NCI-H187 treated with DMSO at 0.1 percent for 48 hours (cell line): ENCODE results near the gene EEFSEC.

Experiments
- DNase-seq: peaks from one replicate; lab custom pipeline; 2025; lab: John Stamatoyannopoulos, UW

Gene EEFSEC

GRCh38 chr3:128336337-128337156 lies 183.3 kb downstream of the EEFSEC start:
- no peak for DNase-seq

- DNase-seq: no peak
These were observed 184.0 kb downstream of the EEFSEC start for GRCh38 chr3:128337305-128337704.

- DNase-seq: no peak
These were observed 185.5 kb downstream of the EEFSEC start for GRCh38 chr3:128338536-128339330.

DNA sequence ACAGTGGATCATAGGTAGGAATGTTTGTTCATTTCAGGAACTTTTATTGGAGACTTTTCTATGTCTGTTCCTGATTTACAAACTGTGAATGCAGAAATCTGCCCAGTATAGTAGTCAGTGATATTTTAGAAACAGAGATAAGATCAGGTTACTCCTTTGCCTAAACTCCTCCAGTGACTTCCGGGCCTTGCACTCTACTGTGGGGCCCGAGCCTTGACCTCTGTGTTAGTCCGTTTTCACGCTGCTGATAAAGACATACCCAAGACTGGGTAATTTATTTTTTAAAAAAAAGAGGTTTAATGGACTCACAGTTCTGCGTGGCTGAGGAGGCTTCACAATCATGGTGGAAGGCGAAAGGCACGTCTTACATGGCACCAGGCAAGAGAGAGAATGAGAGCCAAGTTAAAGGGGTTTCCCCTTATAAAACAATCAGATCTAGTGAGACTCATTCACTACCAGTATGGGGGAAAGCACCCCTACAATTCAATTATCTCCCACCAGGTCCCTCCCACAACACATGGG lies 186.3 kb downstream of the EEFSEC start:
- DNase-seq: no peak

DNA sequence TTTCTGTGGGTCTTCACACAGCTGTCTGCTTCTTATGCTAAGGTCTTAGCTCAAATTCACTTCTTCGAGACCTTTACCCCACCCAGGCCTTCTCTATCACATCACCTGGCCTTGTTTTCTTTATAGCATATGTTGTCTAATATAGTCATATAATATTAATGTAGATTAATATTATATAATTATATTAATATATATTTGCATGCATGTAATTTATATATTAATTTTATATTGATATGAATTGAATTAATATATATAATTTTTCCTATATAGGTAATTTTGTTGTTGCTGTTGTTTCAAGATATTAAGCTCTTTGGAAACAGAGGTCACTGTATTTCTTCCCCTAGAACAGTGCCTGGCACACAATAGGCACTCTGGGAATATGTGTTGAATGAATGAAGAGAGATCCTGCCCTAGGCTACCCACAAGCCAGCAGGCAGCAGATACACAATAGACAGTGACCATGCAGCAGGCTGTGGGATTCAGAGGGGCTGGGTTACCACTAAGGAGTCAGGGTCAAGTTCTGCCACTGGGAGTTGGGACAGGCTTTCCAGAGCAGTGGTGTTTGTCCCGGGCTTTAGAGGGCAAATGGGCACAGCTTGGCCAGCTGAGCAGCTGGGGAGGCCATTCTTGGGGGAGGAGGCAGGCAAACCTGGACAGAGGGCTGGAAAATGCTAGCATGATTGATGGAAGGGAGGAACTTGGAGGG lies 187.1 kb downstream of the EEFSEC start:
- DNase-seq: no peak

- DNase-seq: no peak
These were observed 187.7 kb downstream of the EEFSEC start for GRCh38 chr3:128340904-128341555.

DNA sequence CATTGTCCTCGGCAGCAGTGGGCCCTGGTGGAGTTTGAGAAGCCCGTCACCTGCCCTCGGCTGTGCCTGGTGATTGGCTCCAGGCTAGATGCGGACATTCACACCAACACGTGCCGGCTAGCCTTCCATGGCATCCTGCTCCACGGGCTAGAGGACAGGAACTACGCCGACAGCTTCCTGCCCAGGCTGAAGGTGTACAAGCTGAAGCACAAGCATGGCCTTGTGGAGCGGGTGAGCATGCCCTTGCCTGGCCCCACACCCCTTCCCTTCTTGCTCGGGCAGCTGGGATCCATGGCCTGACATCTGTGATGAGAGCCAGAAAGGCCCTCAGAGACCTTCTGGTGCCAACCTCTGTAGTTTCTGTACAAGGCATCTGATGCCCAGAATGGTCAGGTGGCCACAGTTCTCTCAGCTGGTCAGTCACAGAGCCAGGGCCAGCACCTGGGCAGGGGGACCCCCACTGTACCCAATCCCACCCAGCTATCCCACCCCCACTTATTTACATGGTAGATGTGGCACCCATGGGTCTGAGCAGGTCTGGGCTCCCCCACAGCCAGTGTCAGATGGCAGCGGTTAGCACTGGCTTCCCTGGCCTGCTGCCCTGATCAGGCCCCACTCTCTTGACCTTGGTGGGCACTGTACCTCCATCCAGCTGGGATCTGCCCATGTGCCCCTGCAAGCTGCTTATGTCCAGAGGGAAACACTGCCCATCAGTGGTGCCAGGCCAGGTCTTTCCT lies 188.5 kb downstream of the EEFSEC start:
- no peak for DNase-seq

GRCh38 chr3:128342701-128343180 lies 189.5 kb downstream of the EEFSEC start:
- DNase-seq: no peak

DNA sequence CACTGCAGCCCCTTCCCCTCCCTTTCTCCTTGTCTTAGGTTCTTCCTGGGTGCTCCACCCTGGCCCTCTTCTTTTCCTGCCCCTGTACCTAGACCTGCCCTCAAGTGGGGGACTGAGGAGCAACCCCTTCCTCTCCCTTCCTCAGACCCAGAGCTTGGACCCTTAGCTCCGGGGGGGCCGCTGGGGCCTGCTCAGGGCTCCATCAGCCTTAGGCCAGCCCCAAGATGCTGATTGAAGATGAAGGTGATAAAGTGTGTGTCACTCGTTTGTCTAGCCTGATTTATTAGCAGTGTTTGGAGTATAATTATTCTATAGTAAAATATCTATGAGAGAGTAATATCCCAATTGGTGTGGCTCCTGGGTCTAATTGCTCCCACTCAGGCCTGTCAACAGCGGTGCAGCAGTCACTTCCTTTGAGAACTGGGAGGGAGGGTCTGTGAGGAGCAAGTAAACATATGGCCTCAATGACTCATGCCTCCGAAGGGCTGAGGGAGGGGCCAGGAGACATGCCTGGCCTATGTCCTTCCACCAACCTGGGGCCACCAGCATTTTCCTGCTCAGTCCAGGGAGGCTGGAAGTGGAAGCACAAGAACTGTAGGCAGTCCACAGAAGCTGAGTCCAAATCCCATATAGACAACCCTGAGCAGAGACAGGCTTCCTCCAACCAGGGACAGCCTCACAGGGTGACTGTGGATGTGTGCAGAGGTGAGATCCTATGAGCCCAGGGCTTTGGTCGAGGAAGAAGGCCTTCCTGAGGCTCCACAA lies 190.2 kb downstream of the EEFSEC start:
- no peak for DNase-seq

DNA sequence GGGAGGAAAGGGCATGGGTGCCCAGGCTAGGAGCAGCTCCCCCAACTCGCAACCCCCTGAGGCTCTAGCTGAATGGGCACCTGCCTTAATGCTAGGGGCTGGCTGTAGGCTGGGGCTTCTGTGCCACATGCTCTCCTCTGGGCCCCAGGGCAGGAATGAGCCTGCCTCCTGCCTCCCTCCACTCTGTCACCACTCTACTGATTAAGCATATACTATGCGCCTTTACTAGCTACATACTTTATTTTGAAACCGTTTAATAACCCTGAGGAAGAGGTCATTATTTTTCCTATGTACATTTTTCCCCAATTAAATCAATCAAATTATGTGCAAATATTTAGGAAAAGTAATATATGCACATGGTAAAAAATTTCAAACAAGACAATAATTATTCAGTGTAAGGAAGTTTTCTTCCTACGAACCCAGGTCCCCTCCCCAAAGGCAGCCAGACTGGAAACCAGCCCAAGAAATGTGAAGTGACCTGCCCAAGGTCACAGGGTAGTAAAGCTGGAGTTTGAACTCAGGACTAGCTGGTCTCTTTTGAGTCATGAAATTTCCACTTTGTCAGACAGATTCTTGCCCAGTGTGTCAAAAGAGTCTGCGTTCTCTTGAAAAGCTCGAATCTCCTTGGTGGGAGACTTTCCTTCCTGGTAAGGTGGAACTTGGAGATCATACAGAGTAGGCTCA lies 190.9 kb downstream of the EEFSEC start:
- DNase-seq: no peak

- DNase-seq: no peak
These were observed 191.9 kb downstream of the EEFSEC start for GRCh38 chr3:128345196-128345595.

DNA sequence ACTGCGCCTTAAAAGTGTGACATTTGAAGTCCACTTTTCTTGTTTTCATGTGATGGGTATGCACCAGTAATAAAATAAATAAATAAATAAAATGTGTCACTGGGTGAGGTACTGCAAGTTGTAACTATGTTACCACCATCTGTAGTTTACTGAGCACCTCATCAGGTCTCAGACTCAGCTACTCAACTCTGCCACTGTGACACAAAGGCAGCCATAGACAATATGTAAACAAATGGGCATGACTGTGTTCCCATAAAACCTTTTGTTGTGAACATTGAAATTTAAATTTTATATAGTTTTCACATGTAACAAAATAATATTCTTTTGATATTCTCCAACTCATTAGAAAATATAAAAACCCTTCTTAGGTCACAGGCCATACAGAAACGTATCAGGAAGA lies 193.3 kb downstream of the EEFSEC start:
- DNase-seq: no peak

GRCh38 chr3:128347282-128347681 lies 194.0 kb downstream of the EEFSEC start:
- DNase-seq: no peak

GRCh38 chr3:128348075-128348474 lies 194.8 kb downstream of the EEFSEC start:
- no peak for DNase-seq

DNA sequence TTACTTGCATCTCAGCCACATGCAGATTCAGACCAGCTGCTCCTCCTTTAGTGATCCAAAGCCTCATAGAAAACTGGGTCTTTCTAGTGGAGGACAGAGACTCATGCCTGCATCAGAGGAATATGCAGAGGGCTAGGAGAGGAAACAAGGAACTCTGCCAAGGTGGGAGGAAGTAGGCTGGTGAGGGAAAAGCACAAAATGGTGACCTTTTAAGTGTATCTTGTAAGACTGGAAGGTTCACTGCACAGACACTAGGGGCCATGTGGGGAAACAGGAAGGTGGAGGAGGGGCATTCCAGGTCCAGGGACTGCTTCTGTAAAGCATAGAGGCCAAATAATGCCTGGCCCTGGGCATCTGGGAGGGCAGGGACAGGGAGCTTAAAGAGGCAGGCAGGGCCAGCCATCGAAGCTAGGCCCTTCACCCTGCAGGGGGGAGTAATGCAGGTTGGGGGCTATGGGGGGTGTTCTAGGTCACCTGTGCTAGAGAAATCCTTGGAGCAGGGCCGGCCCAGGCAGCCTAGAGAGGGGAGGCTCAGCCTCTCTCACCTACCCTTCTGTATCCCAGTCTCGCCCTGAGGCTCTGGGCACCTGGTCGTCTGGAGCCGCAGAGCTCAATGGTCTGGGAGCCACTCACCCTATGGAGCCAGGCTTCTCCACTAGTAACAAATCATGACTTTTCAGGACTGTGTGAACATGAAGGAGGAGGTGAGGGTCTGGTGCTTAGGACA lies 195.7 kb downstream of the EEFSEC start:
- no peak for DNase-seq

DNA sequence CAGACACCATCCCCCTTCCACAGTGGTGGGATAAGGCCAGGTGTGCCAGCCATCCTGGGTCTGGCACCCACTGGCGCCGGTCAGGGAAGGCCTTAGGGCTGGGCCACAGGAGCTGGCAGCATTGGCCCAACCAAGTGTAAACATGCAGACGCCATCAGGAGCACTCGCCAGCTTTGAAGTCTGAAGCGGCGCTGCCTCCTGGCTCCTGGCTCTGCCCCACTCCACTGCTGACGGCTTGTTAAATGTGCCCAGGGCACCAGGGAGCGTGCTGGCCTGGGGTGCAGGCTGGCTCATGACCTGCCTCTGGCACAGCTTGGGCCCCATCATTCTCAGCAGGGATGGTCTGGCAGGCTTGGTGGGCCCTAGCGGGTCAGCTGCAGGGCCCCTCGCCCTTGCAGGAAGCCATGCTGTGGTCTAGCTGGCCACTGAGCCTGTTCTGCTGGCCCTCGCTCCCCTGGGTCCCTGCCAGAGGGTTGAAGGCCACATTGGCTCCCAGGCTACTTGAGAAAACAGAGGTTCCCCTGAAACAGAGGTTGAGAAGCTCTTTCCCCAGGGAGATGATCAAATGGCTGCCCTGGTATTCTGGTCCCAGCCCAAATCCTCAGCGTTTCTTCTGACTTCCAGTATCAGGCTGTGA lies 196.8 kb downstream of the EEFSEC start:
- DNase-seq: no peak

- no peak for DNase-seq
These were observed 198.3 kb downstream of the EEFSEC start for GRCh38 chr3:128351546-128351945.

- no peak for DNase-seq
These were observed 199.0 kb downstream of the EEFSEC start for GRCh38 chr3:128352326-128352725.
